CD4-positive, alpha-beta T cell treated with Interleukin-4 for 1 hour (primary cell): ENCODE measurements around the gene SBK2.
"Not testable (repeated sequence)": the region's sequence is repeated elsewhere in the genome, so short reads cannot be mapped to it uniquely, and the experiment has no call there.

ENCODE experiments used
- DNase-seq, 2 donors: peaks; one replicate each; pipeline ENCODE4 v3.0.0-alpha.2; 2020 to 2022

Gene SBK2

DNA sequence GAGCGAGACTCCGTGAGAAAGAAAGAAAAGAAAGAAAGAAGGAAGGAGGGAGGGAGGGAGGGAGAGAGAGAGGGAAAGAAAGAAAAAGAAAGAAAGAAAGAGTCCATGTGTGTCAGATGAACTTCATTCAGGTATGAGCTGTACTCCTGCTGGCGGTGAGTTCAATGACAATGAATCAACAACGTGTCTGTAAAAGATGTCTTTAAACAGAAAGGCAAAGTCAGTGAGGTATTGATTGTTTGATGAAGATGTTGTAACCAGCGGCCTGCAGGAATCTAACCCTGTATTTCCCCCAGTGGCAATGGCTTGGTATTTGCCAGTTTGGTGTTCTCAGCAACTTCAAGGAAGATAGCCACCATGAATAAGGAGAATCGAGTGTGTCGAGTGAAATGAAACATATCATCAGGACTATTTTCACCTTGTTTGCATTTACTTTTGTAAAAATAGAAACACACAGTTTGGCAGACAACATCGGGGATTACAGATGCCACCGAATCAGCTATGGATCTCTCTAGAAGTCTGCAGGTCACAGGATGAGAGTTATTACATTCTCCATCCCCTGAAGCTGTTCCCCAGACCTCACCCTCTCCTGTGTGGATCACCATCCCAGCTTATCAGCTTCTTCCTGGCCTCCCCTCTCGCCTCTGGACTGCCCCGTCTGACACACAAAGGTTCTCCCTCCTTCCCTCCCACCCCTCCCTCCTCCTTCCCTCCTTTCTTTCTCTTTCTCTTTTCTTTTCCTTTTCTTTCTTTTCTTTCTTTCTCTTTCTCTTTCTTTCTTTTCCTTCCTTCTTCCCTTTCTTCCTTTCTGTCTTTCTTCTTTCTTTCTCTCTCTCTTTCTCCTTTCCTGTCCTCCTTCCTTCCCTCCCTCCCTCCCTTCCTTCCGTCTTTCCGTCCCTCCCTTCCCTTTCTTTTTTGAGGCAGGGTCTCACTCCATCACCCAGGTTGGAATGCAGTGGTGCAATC, 16.6 kb upstream of the SBK2 start:
- DNase-seq, result no peak

DNA sequence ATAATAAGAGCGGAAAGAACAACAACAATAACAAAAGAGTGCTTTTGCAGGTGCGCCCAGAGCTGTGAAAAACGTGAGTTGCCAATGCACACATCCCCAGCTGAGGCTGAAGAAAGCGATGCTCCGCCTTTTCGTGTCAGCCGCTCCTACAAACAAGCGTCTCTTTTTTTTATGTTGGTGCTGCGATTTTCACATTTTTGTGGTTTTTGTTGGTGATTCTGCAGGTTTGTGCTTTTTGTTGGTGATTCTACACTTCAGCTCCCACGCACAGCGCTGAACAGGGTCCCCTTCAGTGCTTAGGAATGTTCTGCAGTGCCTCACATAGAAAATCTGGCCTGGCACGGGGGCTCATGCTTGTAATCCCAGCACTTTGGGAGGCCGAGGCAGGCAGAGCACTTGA, 15.7 kb upstream of the SBK2 start:
- DNase-seq, result no peak

DNA sequence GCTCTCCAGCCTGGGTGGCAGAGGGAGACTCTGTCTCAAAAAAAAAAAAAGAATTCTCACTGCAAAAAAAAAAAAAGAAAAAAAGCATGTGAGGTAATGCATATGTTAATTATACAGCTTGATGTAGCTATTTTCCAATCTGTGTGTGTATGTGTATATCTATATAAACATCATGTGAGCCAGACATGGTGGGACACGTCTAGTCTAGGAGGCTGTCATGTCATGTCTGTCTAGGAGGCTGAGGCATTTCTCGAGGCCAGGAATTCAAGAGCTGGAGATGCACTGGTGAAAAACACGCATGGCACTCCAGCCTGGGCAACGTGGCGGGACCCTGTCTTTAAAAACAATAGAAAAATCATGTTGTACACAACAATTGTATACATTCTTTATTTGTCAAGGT, 15.3 kb upstream of the SBK2 start:
- no peak for DNase-seq

DNA sequence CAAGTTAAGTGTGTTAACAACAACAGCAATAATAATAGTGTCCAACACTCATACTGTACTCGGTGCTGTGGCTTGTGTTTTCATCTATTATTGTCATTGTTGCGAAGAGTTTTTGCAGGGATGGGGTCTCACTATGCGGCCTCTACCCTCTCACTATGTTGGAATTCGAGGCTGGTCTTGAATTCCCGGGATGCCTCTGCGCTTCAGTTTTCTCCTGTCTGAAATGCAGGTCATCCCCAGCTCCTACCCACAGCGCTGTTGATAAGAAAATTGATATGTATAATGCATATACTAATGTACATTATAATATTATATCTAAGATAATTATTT, 13.4 kb upstream of the SBK2 start:
- DNase-seq, result no peak

DNA sequence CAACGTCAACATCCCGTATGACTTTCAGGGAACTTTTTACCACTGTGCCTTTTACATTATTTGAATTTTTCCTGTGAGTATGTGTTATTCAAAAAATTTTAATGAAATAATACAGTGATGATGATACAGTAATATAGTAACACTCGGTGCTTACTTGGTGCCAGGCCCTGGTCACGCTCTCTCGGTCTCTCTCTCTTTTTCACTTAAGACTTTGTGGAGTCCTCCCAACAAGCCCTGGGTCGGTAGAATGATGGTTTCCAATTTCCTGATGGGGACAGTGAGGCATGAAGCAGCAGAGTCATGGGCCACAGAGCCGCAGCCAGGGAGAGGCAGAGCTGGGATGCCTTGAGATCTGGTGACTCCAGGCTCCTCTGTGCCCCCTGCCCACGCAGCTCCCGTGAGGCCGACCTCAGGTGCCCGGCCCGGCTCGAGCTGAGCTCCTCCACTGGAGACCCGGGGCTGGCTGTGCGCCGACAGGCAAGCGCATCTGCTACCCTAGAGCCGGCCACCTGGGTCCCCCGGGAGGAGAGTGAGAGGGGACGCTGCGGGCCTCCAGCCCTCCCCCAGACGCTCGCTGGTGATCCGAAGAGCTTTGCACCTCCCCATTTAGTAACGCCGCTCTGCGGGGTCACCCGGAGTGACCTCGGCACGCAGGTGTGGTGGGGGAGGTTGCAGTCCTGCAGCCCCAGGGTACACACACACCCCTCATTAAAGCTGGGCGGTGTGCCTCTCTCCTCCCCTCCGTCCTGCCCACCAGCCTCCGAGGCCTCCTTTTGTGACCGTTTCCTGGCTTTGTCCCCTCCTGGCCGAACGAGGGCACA, 12.8 kb upstream of the SBK2 start:
- DNase-seq, result no peak

DNA sequence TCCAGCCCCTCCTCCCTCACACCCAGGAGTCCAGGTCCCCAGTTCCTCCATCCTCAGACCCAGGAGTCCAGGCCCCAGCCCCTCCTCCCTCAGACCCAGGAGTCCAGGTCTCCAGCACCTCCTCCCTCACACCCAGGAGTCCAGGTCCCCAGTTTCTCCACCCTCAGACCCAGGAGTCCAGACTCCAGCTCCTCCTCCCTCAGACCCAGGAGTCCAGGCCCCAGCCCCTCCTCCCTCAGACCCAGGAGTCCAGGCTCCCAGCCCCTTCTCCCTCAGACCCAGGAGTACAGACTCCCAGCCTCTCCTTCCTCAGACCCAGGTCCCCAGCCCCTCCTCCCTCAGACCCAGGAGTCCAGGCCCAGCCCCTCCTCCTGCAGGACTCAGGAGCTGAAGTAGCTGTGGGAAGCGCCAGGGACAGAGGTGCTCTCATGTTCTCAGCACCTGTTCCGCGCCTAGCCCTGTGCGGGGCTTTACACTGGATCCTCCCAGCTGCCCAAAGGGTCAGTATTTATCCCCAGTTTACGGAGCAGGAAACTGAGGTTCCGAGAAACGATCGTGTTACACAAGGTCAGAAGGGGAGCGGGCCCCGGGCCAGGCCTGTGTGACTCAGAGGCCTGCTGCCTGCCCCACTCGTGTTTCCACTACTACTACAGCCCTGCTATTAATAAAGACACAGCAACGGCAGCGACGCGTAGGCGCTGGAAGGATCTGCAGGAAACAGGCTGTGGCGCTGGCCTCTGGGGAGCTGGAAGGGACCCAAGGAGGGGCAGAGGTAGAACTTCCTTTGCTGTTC, 10.1 kb upstream of the SBK2 start:
- DNase-seq, result no peak

DNA sequence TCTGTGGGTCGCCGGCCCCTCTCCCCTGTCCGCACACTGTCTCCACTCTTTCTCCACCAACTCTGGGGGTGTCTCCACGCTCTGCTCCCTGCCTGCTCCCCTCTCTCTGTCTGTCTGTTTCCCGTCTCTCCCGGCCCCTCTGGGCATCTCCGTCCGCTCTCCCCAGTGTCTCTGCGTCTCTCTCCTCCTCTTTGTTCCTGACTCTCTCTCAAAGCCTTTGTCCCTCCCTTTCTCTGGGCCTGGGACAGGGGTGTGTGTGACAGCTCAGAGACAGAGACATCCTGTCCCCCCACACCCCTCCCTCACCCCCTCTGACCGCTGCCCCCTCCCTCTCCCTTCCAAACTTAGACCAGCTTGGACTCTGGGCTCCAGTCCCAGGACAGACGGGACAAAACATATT, 9.1 kb upstream of the SBK2 start:
- no peak for DNase-seq

DNA sequence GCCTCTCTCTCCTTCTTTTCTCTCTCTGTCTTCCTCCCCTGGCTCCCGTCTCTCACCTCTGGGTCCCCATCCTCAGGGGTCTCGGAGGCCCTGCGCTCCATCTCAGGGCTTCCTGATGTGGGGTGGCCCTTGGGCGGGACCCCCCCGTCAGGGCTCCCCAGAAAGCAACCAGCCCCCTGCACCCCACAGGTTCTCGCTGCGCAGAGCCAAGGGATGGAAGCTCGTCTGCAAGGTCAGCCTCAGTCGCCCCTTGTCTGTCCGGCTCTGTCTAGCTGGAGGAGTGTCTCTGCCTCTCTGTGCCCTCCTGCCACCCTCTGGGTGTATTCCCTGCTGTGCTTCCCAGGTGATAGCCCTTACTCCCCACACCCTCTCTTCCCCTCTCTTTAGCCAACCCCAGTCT, 8.5 kb upstream of the SBK2 start, which contains the start of gene SBK3:
TSS of gene SBK3 (minus strand) at position 101 of the 400 bp plus-strand sequence. CDS start at position 101, 0 bp downstream.
- no peak for DNase-seq

DNA sequence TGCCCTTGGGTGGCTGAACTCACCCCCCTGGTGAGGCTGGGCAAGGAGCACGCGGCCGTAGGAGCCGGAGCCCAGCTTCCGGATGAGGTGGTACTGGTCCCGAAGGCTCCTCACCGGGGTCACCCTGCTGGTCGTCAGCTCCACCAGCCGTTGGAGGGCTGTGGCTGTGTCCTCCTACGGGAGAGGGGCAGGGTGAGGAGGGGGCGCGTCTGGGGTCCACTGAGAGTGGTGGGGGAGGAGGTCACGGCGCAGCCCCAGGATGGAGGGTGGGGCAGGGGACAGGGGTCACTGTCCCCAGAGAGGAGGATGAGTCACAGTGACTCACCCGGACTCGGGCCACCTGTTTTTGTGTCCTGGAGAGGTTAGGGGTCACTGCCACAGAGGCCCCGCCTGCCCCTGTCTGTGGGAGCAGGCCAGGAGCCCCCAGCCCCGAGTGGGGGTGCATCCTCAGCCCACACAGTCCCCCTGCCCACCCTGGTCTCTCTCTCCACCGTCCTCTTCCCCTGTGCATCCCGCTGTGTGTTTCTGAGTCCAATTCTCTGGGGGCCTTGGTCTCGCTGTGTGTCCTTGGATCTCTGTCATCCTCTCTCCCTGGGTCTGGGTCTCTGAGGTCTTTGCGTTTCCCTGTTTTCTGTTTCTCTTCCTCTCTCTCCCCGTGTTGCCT, 8.0 kb upstream of the SBK2 start:
- DNase-seq, result no peak

DNA sequence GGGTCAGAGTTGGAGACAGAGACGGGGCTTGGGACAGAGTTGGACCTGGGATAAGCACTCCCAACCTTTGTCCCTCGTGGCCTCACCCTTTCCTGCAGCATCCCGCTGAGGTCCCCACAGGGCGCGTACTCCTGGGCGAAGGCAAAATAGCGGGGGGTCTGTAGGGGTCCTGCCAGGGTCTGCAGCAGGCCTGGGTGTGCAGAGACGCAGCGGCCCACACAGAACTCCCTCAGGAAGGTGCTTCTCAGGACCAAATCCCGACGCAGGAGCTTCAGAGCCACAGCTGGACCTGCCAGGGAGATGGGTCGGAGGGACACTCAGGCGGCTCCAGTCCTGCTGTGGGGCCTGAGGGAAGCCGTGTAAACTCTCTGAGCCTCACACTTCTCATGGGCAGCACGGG, 7.1 kb upstream of the SBK2 start:
- DNase-seq, result no peak

DNA sequence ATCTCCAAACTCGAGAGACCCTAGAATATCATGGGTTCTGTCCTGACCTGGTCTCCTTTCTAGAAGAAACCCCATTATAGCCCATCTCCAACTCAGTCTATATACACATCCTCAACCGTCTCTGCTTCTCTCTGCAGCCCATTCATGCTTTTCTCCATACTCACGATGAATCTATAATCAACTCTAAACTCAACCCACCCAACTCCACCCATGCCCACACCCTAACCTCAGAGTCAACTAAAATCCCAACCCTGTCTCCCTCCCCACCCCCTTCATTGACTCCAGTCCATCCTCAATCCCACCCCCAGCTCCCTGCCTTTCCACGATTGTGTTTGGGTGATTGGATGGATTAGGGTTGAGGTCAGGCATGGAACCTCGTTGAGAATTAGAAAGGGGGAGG, 6.6 kb upstream of the SBK2 start:
- no peak for DNase-seq

DNA sequence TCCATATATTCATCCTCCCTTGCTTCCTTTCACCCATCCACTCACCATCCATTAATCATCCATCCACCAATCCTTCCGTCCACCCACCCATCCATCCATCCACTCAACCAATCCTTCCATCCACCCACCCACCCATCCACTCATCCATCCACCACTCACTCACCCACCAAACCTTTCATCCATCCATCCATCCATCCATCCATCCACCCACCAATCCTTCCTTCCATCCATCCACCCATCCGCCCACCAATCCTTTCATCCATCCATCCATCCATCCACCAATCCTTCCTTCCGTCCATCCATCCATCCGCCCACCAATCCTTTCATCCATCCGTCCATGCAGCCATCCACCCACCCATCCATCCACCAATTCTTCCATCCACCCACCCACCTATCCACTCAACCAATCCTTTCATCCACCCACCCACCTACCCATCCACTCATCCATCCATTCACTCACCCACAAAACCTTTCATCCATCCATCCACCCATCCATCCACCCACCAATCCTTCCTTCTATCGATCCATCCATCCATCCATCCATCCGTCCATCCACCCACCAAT, 5.4 kb upstream of the SBK2 start:
- no peak for DNase-seq

DNA sequence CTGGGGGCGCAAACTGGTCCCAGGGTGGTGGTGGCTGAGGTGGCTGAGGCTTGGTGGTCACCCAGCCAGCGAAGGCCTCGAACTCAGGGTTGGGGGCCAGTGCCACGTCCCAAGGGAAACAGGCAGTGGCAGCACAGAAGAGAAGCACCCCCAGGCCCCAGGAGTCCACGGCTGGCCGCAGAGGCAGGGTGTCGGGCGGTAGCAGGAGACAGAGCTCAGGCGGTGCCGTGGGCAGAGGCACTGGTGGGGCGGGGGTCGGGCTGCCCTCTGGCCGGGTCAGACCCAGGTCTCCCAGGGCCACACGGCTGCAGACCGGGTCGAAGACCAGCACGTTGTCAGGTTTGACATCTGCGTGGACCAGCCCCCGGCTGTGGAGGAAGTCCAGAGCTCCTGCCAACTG, 4.2 kb upstream of the SBK2 start:
- DNase-seq, result no peak

DNA sequence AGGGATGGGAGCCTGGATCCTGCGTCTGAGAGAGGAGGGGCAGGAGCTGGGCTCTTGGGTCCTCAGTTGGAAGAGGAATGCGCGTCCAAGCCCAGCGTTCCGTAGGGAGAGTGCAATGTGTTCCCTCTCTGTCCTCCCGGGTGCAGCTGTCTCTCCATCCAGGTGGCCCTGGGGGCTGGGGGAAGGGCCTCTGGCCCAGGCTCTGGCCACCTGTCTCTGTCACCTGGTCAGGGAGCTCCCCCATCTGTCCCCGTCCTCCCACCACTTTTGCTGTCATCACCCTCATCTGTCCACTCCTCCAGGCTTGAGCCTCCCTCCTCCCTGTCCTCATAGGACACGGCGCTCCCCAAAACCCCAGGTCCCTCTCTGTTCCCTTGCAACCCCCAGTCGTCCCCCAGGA, 3.7 kb upstream of the SBK2 start:
- no peak for DNase-seq

DNA sequence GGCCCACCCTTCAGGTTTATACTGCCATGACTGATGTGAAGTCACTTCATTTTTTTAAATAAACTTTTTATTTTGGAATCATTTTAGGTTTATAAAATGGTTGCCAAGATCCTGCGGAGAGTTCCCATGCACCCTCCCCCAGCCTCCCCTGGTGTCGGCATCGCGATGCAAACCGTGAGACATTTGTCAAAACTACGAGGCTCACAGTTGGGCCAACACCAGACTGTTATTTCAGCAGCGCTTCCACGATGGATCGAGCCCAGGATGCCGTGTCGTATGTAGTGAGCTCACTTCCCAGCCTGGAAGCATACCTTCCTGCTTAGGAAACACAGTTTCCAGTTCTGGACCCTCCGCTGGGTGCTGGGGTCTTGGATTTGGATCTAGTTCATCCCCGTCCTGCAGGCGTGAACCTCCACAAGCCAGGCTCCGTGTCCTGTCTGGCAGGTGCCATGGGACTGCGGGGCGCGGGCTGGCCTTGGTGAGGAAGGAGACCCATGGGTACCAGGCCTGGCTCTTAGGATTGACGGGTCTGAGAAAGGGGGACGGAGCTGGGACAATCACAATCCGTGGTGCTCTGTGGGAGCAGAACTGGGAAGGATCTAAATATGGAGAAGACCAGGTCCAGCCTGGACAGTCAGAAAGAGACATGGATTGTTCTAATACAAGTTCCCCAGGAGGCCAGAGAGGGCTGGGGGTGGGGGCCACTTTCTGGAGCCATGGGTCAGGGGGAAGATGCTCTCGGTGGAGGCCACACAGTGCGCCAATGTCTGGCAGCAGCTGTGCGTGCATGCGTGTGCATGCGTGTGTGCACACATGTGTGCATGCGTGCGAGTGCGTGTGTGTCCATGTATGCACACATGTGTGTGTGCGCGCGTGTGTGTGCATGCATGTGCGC, 2.4 kb upstream of the SBK2 start:
- no peak for DNase-seq

DNA sequence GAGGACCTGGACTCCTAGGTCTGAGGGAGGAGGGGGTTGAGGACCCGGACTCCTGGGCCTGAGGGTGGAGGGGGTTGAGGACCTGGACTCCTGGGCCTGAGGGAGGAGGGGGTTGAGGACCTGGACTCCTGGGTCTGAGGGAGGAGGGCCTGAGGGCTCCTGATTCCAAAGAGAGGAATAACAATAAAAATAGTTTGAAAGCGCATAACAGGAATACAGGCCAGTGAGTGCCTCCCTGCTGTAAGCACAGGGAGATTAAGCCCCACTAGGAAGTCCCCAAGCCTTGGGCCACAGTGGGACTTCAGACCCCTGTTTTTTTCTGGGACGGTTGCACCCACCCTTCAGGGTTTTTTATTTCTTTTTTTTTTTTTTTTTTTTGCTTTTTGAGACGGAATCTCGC, 1.2 kb upstream of the SBK2 start:
- DNase-seq, result no peak

DNA sequence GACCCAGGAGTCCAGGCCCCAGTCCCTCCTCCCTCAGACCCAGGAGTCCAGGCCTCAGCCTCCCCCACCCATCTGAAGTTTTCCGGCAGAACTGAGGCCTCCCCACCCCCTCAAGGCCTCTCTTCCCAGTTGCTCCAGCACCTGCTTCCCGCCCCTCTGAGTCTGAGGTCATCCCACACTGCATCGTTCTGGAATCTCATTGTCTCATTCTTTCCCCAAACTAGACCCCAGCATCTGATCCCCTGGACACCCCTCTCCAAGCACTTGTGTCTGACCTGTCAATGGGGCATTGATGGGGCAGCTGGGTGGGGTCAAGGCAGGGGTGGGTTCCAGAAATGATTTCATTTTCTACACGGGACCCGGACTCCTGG, 793 bp upstream of the SBK2 start:
- no peak for DNase-seq

DNA sequence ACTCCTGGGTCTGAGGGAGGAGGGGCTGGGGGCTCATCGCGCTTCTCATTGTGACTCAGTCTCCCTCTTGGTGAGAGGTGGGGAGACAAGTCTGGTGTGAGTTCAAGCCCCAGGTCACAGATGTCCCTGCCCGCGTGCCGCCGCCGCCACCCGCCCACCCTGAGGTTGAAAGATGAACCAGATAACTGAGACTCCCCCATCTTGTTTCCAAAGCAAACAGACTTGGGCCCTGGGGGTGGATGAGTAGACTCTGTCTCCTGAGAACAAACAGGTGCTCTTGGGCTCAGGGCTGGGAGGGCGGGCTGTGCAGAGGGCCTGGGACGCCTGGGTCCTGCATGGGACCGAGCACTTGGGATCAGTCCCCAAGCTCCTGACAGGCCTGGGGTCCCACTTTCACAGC, 567 bp downstream of the SBK2 start:
- no peak for DNase-seq

DNA sequence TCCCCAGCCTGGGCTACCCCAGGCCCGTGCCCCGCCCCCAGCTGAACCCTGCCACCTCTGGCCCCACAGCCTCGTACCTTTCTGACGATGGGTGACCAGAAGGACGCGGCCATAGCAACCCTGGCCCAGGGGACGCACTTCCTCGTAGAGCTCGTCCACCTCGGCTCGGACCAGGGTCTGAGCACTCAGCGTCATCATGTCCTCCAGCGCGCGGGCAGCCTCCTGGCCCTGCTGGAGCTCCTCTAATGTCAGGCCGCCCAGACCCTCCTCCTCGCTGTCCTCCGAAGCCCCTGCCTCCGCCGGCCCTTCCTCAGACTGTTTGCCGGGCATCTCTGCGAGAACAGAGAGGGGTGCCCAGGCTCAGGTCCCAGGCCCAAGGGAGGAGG, 975 bp downstream of the SBK2 start:
- DNase-seq, result no peak

DNA sequence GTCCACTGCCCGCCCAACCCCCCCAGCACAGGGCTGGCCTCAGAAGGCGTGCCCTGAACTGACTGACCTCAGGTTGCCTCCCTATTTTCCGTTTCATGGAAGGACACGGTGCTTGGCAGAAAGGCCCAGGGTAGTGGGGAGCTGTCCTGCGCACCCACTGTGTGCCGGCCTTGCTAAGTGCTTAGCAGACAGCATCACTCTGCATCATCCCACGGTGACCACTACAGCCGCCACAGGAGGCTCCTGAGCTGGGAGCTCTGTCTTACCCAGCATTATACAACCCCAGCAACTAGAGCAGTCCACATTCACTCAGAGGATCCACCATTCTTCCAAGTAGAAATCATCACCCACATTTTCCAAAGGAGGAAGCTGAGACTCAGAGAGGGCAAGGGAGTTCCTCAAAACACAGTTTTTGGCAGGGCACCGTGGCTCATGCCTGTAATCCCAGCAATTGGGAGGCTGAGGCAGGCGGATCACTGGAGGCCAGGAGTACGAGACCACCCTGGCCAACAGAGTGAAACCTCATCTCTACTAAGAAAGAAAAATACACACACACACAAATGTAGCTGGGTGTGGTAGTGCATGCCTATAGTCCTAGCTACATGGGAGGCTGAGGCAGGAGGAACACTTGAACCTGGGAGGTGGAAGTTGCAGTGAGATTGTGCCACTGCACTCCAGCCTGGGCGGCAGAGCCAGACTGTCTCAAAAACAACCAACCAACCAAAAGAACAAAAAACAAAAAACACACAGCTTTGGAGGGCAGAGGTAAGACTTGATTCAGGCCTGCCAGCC, 1.6 kb downstream of the SBK2 start:
- DNase-seq, result no peak

DNA sequence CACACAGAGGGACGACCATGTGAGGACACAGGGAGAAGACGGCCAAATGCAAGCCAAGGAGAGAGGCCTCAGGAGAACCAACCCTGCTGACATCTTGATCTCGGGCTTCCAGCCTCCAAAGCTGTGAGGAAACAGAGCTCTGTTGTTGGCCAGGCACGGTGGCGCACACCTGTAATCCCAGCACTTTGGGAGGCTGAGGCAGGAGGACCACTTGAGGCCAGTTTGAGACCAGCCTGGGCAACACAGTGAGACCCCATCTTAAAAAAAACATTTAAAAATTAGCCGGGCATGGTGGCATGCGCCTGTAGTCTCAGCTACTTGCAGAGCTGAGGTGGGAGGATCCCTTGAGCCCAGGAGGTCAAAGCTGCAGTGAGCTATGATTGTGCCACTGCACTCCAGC, 2.7 kb downstream of the SBK2 start:
- not testable (repeated sequence) for DNase-seq
